Fibroblast of pulmonary artery (primary cell): ENCODE results near the gene TMEM44.
A peak's percentile ranks its signal among the peaks of the same experiment; 100 is the strongest.

Source experiments
- DNase-seq: peaks from one replicate; pipeline ENCODE4 v3.0.0-alpha.2; 2010; ENCODE audit warnings: low read depth
- H3K4me3 ChIP-seq: replicated peaks from 2 replicates; pipeline ENCODE4 v1.5.1; 2011; ENCODE audit warnings: low read depth, mild to moderate bottlenecking, control low read depth, low read length, moderate library complexity
- CTCF ChIP-seq: IDR thresholded peaks from 2 replicates; pipeline ENCODE4 v1.5.1; 2011; ENCODE audit warnings: mild to moderate bottlenecking, control low read depth, low read length, inconsistent platforms; ENCODE audit errors: missing control alignments

Gene TMEM44

GRCh38 chr3:194574639-194575483 is 58.4 kb downstream of the TMEM44 start:
- H3K4me3 ChIP-seq, result no peak overlapping the region
- peak; percentile 82 for DNase-seq
- peak; percentile 45 for TF ChIP-seq CTCF

GRCh38 chr3:194573680-194574437 is 59.4 kb downstream of the TMEM44 start:
- peak; percentile 48 for TF ChIP-seq CTCF
- DNase-seq, result peak; percentile 78
- H3K4me3 ChIP-seq, result no peak overlapping the region

GRCh38 chr3:194572944-194573491 is 60.2 kb downstream of the TMEM44 start:
- no peak overlapping the region for H3K4me3 ChIP-seq
- TF ChIP-seq CTCF, result no peak
- DNase-seq, result peak; percentile 69

GRCh38 chr3:194572143-194572789 is 61.0 kb downstream of the TMEM44 start:
- DNase-seq, result peak; percentile 99
- no peak overlapping the region for H3K4me3 ChIP-seq
- no peak for TF ChIP-seq CTCF

GRCh38 chr3:194571491-194572142 is 61.6 kb downstream of the TMEM44 start:
- TF ChIP-seq CTCF, result no peak
- peak; percentile 90 for DNase-seq
- H3K4me3 ChIP-seq, result no peak overlapping the region

- DNase-seq, result no peak
- no peak overlapping the region for H3K4me3 ChIP-seq
- TF ChIP-seq CTCF, result no peak
Observed at GRCh38 chr3:194570898-194571297, 62.3 kb downstream of the TMEM44 start.
